PC-3 (cell line): ENCODE measurements around the gene JARID2. TPM values are rescaled to one million over a fixed set of nuclear protein-coding genes. Genes with fewer than 3 reads are reported as not detected.

Experiments used
- ATAC-seq: fragments of 200-7000 bp; cut with Tn5 transposase; 2 replicates; pipeline ENCODE4 v1.9.1; 2020; ENCODE audit warnings: mild to moderate bottlenecking, moderate library complexity
- BruUV-seq: library from RNA; stranded (reverse); fragments of 400-500 nt; replicated peaks from 2 replicates; lab custom pipeline; 2021; lab: Mats Ljungman, UMichigan
- CTCF ChIA-PET: fragments of 300-600 bp; sonication (Branson Sonifier 250); formaldehyde crosslinking; loops from one replicate; lab custom pipeline; 2022; ENCODE audit warnings: antibody characterized with exemption; lab: Charles Lee
- POLR2A ChIA-PET: fragments of 300-600 bp; sonication (Branson Sonifier 250); formaldehyde crosslinking; loops from one replicate; lab custom pipeline; 2022; ENCODE audit warnings: antibody characterized with exemption; ENCODE audit not compliant: unreplicated experiment; lab: Charles Lee
- DNase-seq: peaks from one replicate; pipeline ENCODE4 v3.0.0-alpha.2; 2015
- H2AFZ ChIP-seq: fragments of 300-600 bp; sonication (generic); 2 replicates; pipeline ENCODE4 v1.6.0; 2016; ENCODE audit warnings: antibody characterized with exemption, low read length
- H3F3A ChIP-seq: fragments of 300-600 bp; sonication (generic); one replicate; pipeline ENCODE4 v1.6.0; 2017; ENCODE audit warnings: antibody characterized with exemption, low read length, control low read depth, mild to moderate bottlenecking; ENCODE audit not compliant: unreplicated experiment
- H3K27ac ChIP-seq: fragments of 300-600 bp; sonication (generic); 2 replicates; pipeline ENCODE4 v1.5.1; 2016; ENCODE audit warnings: mild to moderate bottlenecking, low read length
- H3K27me3 ChIP-seq: fragments of 300-600 bp; sonication (generic); 2 replicates; pipeline ENCODE4 v1.6.1; 2016; ENCODE audit warnings: low read length, mixed read lengths
- H3K36me3 ChIP-seq: fragments of 300-600 bp; sonication (generic); 2 replicates; pipeline ENCODE4 v1.6.1; 2016; ENCODE audit warnings: low read depth, mixed run types, low read length, mixed read lengths
- H3K4me1 ChIP-seq: fragments of 300-600 bp; sonication (generic); 2 replicates; pipeline ENCODE4 v1.5.1; 2016; ENCODE audit warnings: low read length; ENCODE audit not compliant: insufficient read depth
- H3K4me2 ChIP-seq: fragments of 300-600 bp; sonication (generic); 2 replicates; pipeline ENCODE4 v1.6.0; 2016; ENCODE audit warnings: low read length
- H3K4me3 ChIP-seq: fragments of 300-600 bp; sonication (generic); 2 replicates; pipeline ENCODE4 v1.5.1; 2016; ENCODE audit warnings: mild to moderate bottlenecking, low read length, mixed read lengths
- H3K79me2 ChIP-seq: fragments of 300-600 bp; sonication (generic); 2 replicates; pipeline ENCODE4 v1.6.1; 2017; ENCODE audit warnings: low read length, mixed read lengths
- H3K9ac ChIP-seq: fragments of 300-600 bp; sonication (generic); 2 replicates; pipeline ENCODE4 v1.6.0; 2016; ENCODE audit warnings: mild to moderate bottlenecking, low read length
- H3K9me2 ChIP-seq: fragments of 300-600 bp; sonication (generic); replicated peaks from 2 replicates; pipeline ENCODE4 v1.6.1; 2016; ENCODE audit warnings: mixed run types, low read length, mixed read lengths
- H3K9me3 ChIP-seq: fragments of 300-600 bp; sonication (generic); 2 replicates; pipeline ENCODE4 v1.6.1; 2016; ENCODE audit warnings: low read length, mixed read lengths
- H4K20me1 ChIP-seq: fragments of 300-600 bp; sonication (generic); 2 replicates; pipeline ENCODE4 v1.6.1; 2016; ENCODE audit warnings: low read length, mixed read lengths
- EZH2 ChIP-seq: fragments of 300-600 bp; sonication (generic); IDR thresholded peaks from one replicate; pipeline ENCODE4 v1.6.1; 2017; ENCODE audit warnings: antibody characterized with exemption, mild to moderate bottlenecking, low read length; ENCODE audit not compliant: unreplicated experiment
- EZH2phosphoT487 ChIP-seq: fragments of 300-600 bp; sonication (generic); IDR thresholded peaks from 2 replicates; pipeline ENCODE4 v1.6.1; 2018; ENCODE audit warnings: mild to moderate bottlenecking, antibody characterized with exemption, low read length, borderline replicate concordance
- intact Hi-C: fragments of 100-400 bp; cut with micrococcal nuclease; formaldehyde crosslinking; loops from 2 replicates; pipeline ENCODE4 v1.9.0; 2023
- total RNA-seq: library from RNA; depleted of rRNA; stranded (reverse); fragments of >200 nt; gene quantifications from 2 replicates; pipeline ENCODE4 v1.2.3, GENCODE V29; 2014
- TF ChIP-seq, protein P1 (sequence below): fragments of 300-600 bp; sonication (generic); conservative IDR thresholded peaks from 2 replicates; pipeline ENCODE4 v1.5.1; 2017; ENCODE audit warnings: antibody characterized with exemption, low read depth, mild to moderate bottlenecking, low read length

Gene JARID2
- total RNA-seq, 1 experiment from 2014 or later = 11.0 TPM

DNA sequence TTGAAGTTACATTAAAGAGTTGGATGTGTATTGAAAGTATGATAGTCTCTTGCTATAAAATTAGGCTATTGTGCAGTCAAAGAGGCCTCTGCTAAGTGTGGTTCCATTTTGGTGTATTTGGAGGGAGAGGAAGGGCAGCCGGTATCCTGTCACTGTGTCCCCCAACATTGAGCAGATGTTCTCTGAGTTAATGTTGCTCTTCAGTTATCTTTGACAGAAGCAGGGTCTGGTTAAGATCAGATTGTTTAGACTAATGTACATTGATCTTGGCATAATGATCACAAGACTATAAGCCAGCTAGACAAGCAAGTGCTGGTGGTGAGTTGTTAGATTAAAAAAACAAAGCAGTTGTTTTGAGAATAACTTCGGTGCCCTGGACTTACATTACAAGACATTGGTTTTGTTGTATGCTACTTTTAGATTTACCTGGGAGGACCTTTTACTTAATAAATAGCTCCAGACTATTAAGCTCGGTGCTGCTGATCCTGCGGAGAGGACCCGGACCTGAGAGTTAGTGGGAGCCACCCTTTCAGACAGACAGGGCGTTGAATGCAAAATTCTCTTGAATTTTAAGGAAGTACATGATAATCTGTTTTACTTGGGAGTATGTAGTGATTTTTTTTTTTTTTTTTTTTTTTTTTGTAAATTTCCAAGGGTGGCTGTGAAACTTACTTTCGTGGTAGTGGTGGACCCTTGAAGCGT lies 97.8 kb downstream of the JARID2 start:
- DNase-seq (no peak), ATAC-seq (no peak)
- Histone ChIP-seq H3K79me2 (peaks cover 89% of the 10 kb centered on the region), H3K27ac (no peak overlapping the region), H3K4me1 (peaks cover 16% of the 10 kb centered on the region), H3K9me2 (no peaks in the 10 kb centered on the region), H4K20me1 (peaks cover 9% of the 10 kb centered on the region; the same call in 1 of the 2 replicates), H3K27me3 (no peaks in the 10 kb centered on the region), H3K36me3 (no peaks in the 10 kb centered on the region), H3K9me3 (no peaks in the 10 kb centered on the region), H3K4me2 (no peak overlapping the region), H2AFZ (no peak overlapping the region), H3K4me3 (no peak overlapping the region), H3K9ac (no peak overlapping the region), H3F3A (no peaks in the 10 kb centered on the region)
- ChIA-PET CTCF (interaction anchor here (0.6 kb wide), 1 partner anchor 88 kb away, joined by 3 read pairs; no protein-coding TSS in a partner anchor), POLR2A (no interaction called here)
- intact Hi-C loops = no loop called here
- TF ChIP-seq EZH2 (no peak), EZH2phosphoT487 (no peak)
- TF ChIP-seq, protein P1, sequence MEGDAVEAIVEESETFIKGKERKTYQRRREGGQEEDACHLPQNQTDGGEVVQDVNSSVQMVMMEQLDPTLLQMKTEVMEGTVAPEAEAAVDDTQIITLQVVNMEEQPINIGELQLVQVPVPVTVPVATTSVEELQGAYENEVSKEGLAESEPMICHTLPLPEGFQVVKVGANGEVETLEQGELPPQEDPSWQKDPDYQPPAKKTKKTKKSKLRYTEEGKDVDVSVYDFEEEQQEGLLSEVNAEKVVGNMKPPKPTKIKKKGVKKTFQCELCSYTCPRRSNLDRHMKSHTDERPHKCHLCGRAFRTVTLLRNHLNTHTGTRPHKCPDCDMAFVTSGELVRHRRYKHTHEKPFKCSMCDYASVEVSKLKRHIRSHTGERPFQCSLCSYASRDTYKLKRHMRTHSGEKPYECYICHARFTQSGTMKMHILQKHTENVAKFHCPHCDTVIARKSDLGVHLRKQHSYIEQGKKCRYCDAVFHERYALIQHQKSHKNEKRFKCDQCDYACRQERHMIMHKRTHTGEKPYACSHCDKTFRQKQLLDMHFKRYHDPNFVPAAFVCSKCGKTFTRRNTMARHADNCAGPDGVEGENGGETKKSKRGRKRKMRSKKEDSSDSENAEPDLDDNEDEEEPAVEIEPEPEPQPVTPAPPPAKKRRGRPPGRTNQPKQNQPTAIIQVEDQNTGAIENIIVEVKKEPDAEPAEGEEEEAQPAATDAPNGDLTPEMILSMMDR = no peak
- BruUV-seq = no TSS peak

DNA sequence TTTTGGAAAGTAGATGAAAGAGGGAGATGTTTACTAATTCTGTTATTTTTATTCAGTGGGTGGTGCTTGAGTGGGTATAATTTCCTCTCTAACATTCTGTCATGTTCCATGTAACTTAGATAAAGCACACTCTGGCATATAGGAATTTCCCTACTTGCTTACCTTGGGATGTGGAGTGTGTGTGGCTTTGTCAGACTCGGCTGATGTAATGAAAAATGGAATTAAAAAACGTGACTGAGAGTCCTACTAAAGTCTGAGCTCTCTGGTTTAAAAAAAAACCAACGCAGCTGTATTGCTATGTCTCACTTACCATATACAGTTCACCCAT lies 98.3 kb downstream of the JARID2 start:
- no peak overlapping the region for H3K4me3 ChIP-seq
- no peak for TF ChIP-seq EZH2phosphoT487
- no peak for TF ChIP-seq EZH2
- TF ChIP-seq, protein P1 = no peak
- no peak for DNase-seq
- ChIA-PET POLR2A (no interaction called here), CTCF (no interaction called here)
- no peak for ATAC-seq
- H3K79me2 ChIP-seq = peaks cover 89% of the 10 kb centered on the region
- peaks cover 9% of the 10 kb centered on the region; the same call in 1 of the 2 replicates for H4K20me1 ChIP-seq
- no peak overlapping the region for H3K4me2 ChIP-seq
- no TSS peak for BruUV-seq
- no peak overlapping the region for H2AFZ ChIP-seq
- H3F3A ChIP-seq = no peaks in the 10 kb centered on the region
- intact Hi-C loops = no loop called here
- H3K9me3 ChIP-seq = no peaks in the 10 kb centered on the region
- no peak overlapping the region for H3K27ac ChIP-seq
- H3K4me1 ChIP-seq = peaks cover 16% of the 10 kb centered on the region
- H3K27me3 ChIP-seq = no peaks in the 10 kb centered on the region
- H3K36me3 ChIP-seq = no peaks in the 10 kb centered on the region
- no peak overlapping the region for H3K9ac ChIP-seq
- no peaks in the 10 kb centered on the region for H3K9me2 ChIP-seq

- peaks cover 16% of the 10 kb centered on the region for H3K4me1 ChIP-seq
- CTCF ChIA-PET = no interaction called here
- no peak overlapping the region for H3K4me3 ChIP-seq
- no peaks in the 10 kb centered on the region for H3F3A ChIP-seq
- no peaks in the 10 kb centered on the region for H3K27me3 ChIP-seq
- peaks cover 12% of the 10 kb centered on the region; the same call in 1 of the 2 replicates for H4K20me1 ChIP-seq
- DNase-seq = no peak
- no peak overlapping the region for H3K9ac ChIP-seq
- peaks cover 92% of the 10 kb centered on the region for H3K79me2 ChIP-seq
- no peak overlapping the region for H2AFZ ChIP-seq
- no peak for ATAC-seq
- no TSS peak for BruUV-seq
- H3K9me2 ChIP-seq = no peaks in the 10 kb centered on the region
- H3K4me2 ChIP-seq = no peak overlapping the region
- H3K27ac ChIP-seq = no peak overlapping the region
- POLR2A ChIA-PET = no interaction called here
- intact Hi-C loops = no loop called here
- no peaks in the 10 kb centered on the region for H3K36me3 ChIP-seq
- no peaks in the 10 kb centered on the region for H3K9me3 ChIP-seq
- TF ChIP-seq, protein P1 = no peak
- TF ChIP-seq EZH2phosphoT487 = no peak
- no peak for TF ChIP-seq EZH2
These were observed 99.0 kb downstream of the JARID2 start for GRCh38 chr6:15344831-15345230.
